Tongue (tissue), 3 donors: ENCODE data around the gene RNF149. TPM values are rescaled to one million over a fixed set of nuclear protein-coding genes. Genes with fewer than 3 reads are reported as not detected.
A peak's percentile ranks its signal among the peaks of the same experiment; 100 is the strongest.

Experiments
- DNase-seq: peaks from one replicate; pipeline ENCODE4 v3.0.0-alpha.2; 2015
- small RNA-seq: library from RNA; depleted of rRNA; stranded (forward); fragments of <200 nt; gene quantifications from one replicate; pipeline ENCODE3, GENCODE V24; 2014; ENCODE audit warnings: low replicate concordance
- total RNA-seq: library from RNA; depleted of rRNA; stranded (reverse); fragments of >200 nt; gene quantifications from one replicate; pipeline ENCODE4 v1.2.3, GENCODE V29; 2014

The RNF149 gene
- total RNA-seq, 1 donor from 2014 or later: 64.8 TPM

DNA sequence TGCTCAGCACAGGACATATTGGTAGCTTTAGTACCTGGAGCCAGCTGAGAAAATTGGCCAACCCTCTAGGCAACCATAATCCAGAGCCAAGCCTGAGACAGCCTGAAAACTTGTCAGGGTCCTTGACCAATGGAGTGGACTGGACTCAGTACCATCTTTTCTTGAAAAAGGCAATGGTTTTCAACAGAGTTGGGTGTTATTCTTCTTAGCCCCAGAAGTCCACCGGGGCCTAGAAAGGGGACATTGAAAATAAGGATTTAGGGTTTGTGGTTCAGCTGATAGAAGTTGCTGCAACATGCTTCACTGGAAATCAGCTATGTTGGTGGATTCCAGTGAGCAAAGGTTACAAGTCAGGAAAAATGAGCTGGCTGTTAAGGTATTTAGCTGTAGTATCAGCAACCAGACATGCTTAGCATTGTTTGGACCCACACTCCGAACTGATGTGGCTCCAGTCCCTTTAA, 77.9 kb downstream of the RNF149 start:
- no peak for DNase-seq

Small RNA genes lying within 50 kb of the gene (small RNA-seq; reads per million reads assigned to genes)
- gene MIR5696 (0.69 reads per million, percentile 80 among the genes with 10 or more reads in this experiment), gene SNORD89 (183 reads per million, percentile 97 among the genes with 10 or more reads in this experiment)

Other genes starting within 250 kb of the RNF149 start
- gene TBC1D8, start 157.3 kb downstream of the RNF149 start, total RNA-seq: 32.4 TPM
- gene CNOT11, start 55.8 kb downstream of the RNF149 start, total RNA-seq: 18.4 TPM
- gene CREG2, start 78.8 kb upstream of the RNF149 start, total RNA-seq: 0.92 TPM
- gene RFX8, start 166.4 kb upstream of the RNF149 start, total RNA-seq: 0.51 TPM